MM.1S (cell line): ENCODE measurements around the gene ATOH8.

ENCODE experiments used
- CTCF ChIP-seq: fragments of 300-600 bp; sonication (generic); IDR thresholded peaks from 2 replicates; pipeline ENCODE4 v1.5.1; 2016; ENCODE audit warnings: antibody characterized with exemption, low read length, mixed read lengths
- EZH2 ChIP-seq: fragments of 300-600 bp; sonication (generic); optimal IDR thresholded peaks from 2 replicates; pipeline ENCODE3; 2017; ENCODE audit warnings: low read depth, mild to moderate bottlenecking, antibody characterized with exemption, low read length, mixed read lengths

DNA sequence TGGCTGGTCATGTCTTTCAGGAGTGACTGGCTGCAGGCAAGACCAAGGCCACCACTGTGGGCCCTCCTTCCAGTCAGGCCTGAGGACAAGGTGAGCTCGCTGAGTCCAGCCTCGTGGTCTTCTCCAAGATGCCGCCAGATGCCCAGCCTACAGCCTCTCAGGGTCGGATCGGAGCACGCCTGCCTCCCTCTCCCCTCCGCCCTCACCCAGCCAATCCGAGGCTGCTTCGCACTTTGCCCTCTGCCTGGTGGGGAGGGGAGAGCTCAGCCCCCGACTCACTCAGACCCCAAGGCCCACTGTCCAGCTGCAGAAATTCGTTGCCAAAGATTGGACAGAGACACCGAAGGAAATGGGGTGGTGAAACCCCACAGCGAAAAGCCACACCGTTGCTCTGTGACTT, 33.1 kb downstream of the ATOH8 start:
- TF ChIP-seq CTCF (no peak), EZH2 (no peak)
